ENCODE data around the gene SERPINA1.

The SERPINA1 gene

DNA sequence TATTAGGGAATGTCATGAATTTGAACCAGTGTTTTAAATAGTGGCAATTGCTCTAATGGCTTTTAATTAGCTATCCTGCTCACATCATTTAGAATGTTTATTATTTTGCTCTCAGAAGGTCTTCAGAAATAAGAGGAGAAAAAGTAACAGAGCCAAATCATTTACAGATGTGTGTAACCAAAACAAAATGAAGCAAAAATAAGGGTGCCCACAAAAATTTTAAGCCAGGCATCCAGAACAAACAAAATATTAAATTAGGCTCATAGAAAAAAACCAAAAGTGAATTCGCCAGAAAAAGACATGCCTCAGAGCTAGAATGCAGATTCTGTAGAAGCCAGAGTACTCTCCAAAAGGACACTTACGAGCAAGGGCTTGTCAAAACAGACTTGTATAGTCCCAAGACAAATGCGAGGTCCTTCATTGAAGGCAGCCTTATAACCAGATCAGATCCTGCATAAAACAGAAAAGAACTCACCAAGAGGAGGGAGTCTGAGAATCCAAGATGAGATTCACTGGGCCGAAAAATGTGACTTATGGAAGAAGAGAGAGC, 20.2 kb upstream of the SERPINA1 start:
- H3K27me3 Mint-ChIP-seq (ENCODE audit: low read depth, poor library complexity): peaks cover 12% of the 10 kb centered on the region
- no peak overlapping the region for H3K27ac Mint-ChIP-seq
- peaks cover 18% of the 10 kb centered on the region for H3K9me3 Mint-ChIP-seq
- TF ChIP-seq, protein P1, sequence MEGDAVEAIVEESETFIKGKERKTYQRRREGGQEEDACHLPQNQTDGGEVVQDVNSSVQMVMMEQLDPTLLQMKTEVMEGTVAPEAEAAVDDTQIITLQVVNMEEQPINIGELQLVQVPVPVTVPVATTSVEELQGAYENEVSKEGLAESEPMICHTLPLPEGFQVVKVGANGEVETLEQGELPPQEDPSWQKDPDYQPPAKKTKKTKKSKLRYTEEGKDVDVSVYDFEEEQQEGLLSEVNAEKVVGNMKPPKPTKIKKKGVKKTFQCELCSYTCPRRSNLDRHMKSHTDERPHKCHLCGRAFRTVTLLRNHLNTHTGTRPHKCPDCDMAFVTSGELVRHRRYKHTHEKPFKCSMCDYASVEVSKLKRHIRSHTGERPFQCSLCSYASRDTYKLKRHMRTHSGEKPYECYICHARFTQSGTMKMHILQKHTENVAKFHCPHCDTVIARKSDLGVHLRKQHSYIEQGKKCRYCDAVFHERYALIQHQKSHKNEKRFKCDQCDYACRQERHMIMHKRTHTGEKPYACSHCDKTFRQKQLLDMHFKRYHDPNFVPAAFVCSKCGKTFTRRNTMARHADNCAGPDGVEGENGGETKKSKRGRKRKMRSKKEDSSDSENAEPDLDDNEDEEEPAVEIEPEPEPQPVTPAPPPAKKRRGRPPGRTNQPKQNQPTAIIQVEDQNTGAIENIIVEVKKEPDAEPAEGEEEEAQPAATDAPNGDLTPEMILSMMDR (IDR thresholded peaks at IDR 0.05): no peak
- H3K36me3 Mint-ChIP-seq (ENCODE audit: low read depth): no peaks in the 10 kb centered on the region
- no peak for DNase-seq
- no peak overlapping the region for H3K4me3 Mint-ChIP-seq
- no peaks in the 10 kb centered on the region for H3K4me1 Mint-ChIP-seq

DNA sequence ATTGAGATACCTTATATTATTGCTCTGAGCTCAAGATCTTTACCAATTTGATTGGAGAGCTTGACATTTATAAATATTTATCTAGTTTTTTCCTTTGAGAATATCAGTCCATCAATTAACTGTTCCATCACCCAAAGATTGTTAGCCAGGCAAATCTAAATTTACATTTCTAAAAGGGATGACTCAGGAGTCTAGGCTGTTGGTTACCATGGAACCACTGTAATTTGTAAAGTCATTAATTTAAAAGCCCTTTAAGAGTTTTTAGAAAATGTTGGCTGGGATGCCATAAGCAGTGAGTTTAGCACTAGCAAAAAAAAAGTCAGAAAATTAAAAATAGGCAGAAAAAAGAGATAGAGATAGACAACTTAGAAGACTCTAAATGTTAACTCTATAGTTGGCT, 19.5 kb upstream of the SERPINA1 start:
- no peak overlapping the region for H3K27ac Mint-ChIP-seq
- DNase-seq: no peak
- no peaks in the 10 kb centered on the region for H3K36me3 Mint-ChIP-seq (ENCODE audit: low read depth)
- TF ChIP-seq, protein P1 (IDR thresholded peaks at IDR 0.05): no peak
- no peak overlapping the region for H3K4me3 Mint-ChIP-seq
- H3K27me3 Mint-ChIP-seq (ENCODE audit: low read depth, poor library complexity): peaks cover 12% of the 10 kb centered on the region
- H3K4me1 Mint-ChIP-seq: no peaks in the 10 kb centered on the region
- peaks cover 18% of the 10 kb centered on the region for H3K9me3 Mint-ChIP-seq

DNA sequence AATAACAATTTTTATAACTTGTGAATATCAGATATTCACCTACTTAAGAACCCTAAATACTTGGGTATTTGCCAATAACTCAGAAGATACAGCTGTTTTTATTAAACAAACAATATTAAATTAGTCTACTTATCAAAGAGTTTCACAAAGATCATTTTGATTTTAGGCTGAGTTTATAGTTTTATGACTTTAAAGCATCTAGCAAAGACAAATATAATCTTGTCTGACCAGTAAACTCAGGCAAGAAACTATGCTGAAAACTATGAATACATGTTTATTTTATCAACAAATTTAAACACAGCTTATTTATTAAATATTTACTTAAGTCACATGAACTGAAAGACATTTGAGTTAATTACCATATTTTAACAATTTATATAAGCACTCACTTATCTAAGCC, 18.5 kb upstream of the SERPINA1 start:
- Mint-ChIP-seq H3K9me3 (peaks cover 18% of the 10 kb centered on the region), H3K27me3 (ENCODE audit: low read depth, poor library complexity) (peaks cover 10% of the 10 kb centered on the region), H3K36me3 (ENCODE audit: low read depth) (no peaks in the 10 kb centered on the region), H3K27ac (no peak overlapping the region), H3K4me1 (no peaks in the 10 kb centered on the region), H3K4me3 (no peak overlapping the region)
- no peak for DNase-seq
- TF ChIP-seq, protein P1 (IDR thresholded peaks at IDR 0.05): no peak

DNA sequence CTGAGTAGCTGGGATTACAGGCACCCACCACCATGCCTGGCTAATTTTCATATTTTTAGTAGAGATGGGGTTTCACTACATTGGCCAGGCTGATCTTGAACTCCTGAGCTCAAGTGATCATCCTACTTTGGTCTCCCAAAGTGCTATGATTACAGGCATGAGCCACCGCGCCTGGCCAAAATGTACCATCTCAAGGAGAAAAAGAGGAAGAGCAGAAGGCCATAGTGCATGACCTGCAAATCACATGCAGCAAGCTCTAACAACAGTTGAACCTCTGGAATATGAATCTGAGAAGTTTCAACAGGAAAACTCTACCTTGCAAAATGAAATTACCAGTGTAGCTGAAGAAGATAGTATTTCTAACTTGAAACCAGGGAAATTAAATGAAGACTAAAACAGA, 17.1 kb upstream of the SERPINA1 start:
- Mint-ChIP-seq H3K4me3 (no peak overlapping the region), H3K27ac (no peak overlapping the region), H3K27me3 (ENCODE audit: low read depth, poor library complexity) (peaks cover 10% of the 10 kb centered on the region), H3K36me3 (ENCODE audit: low read depth) (no peaks in the 10 kb centered on the region), H3K4me1 (no peaks in the 10 kb centered on the region), H3K9me3 (peaks cover 13% of the 10 kb centered on the region)
- DNase-seq: no peak
- TF ChIP-seq, protein P1 (IDR thresholded peaks at IDR 0.05): no peak

- H3K4me3 Mint-ChIP-seq: no peak overlapping the region
- H3K36me3 Mint-ChIP-seq (ENCODE audit: low read depth): no peaks in the 10 kb centered on the region
- H3K27me3 Mint-ChIP-seq (ENCODE audit: low read depth, poor library complexity): peaks cover 8% of the 10 kb centered on the region
- no peak for DNase-seq
- TF ChIP-seq, protein P1 (IDR thresholded peaks at IDR 0.05): no peak
- H3K4me1 Mint-ChIP-seq: no peaks in the 10 kb centered on the region
- H3K27ac Mint-ChIP-seq: no peak overlapping the region
- H3K9me3 Mint-ChIP-seq: peaks cover 9% of the 10 kb centered on the region
These were observed 16.2 kb upstream of the SERPINA1 start for GRCh38 chr14:94404561-94404960.

- no peak for DNase-seq
- TF ChIP-seq, protein P1 (IDR thresholded peaks at IDR 0.05): no peak
- H3K9me3 Mint-ChIP-seq: peaks cover 9% of the 10 kb centered on the region
- H3K27me3 Mint-ChIP-seq (ENCODE audit: low read depth, poor library complexity): peaks cover 15% of the 10 kb centered on the region
- no peak overlapping the region for H3K4me3 Mint-ChIP-seq
- no peaks in the 10 kb centered on the region for H3K4me1 Mint-ChIP-seq
- H3K27ac Mint-ChIP-seq: no peak overlapping the region
- no peaks in the 10 kb centered on the region for H3K36me3 Mint-ChIP-seq (ENCODE audit: low read depth)
These were observed 15.0 kb upstream of the SERPINA1 start for GRCh38 chr14:94403312-94403932.

All from nephron progenitor cell (in vitro differentiated cells).